NCI-H128 (cell line): ENCODE measurements around the gene STYK1.
"Not testable (repeated sequence)": the region's sequence is repeated elsewhere in the genome, so short reads cannot be mapped to it uniquely, and the experiment has no call there.

ENCODE experiments used
- DNase-seq: peaks from one replicate; lab custom pipeline; 2025; ENCODE audit not compliant: unreplicated experiment; lab: John Stamatoyannopoulos, UW

Gene STYK1

GRCh38 chr12:10623131-10623530 lies 50.7 kb downstream of the STYK1 start:
- DNase-seq: no peak

- DNase-seq: no peak
These were observed 52.6 kb downstream of the STYK1 start for GRCh38 chr12:10621278-10621677.

GRCh38 chr12:10620078-10620779 lies 53.6 kb downstream of the STYK1 start:
- no peak for DNase-seq

GRCh38 chr12:10618338-10618987 lies 55.4 kb downstream of the STYK1 start:
- no peak for DNase-seq

DNA sequence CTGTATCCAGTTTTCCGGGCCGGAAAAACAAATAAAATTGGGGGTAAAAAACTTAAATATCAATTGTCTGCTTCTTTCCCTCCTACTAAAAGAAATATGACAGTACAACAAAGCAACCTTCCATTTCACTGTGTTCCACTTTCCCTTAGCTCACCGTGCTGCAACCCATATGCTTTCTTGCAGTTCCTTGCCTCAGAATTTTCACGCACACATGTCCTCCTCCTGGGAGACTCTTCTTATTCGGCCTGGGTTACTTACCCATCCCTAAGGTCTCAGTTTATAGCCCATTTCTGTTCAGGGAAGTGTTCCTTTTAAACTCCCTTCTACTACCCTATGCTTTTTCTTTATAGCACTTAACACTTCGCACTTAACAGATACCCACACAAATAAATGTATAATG lies 56.0 kb downstream of the STYK1 start:
- DNase-seq: no peak

- DNase-seq: no peak
These were observed 58.3 kb downstream of the STYK1 start for GRCh38 chr12:10615532-10615931.

GRCh38 chr12:10614056-10614370 lies 59.8 kb downstream of the STYK1 start:
- DNase-seq: no peak

GRCh38 chr12:10613349-10614055 lies 60.4 kb downstream of the STYK1 start, which contains the start of gene MAGOHB:
MAGOHB (minus strand) TSS chr12:10613609; CDS start chr12:10613532, 77 bp downstream.
- DNase-seq: peak; percentile 97

DNA sequence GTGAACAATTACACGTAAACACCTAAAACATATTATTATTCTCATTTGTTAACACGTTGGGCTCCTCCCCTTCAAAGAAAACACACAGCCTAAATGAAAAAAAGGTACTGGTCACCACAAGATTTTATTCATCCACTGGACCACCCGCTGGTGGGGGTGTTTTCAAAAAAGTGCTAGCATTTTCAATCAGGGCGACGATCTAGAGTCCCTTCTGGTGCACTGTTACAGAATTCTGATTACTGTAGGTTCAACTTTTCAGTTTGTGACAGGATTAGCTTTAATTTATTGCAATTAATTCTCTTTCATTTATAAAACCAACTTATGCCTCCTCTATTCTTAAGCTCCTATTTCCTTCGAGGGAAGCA lies 60.9 kb downstream of the STYK1 start:
- DNase-seq: no peak

DNA sequence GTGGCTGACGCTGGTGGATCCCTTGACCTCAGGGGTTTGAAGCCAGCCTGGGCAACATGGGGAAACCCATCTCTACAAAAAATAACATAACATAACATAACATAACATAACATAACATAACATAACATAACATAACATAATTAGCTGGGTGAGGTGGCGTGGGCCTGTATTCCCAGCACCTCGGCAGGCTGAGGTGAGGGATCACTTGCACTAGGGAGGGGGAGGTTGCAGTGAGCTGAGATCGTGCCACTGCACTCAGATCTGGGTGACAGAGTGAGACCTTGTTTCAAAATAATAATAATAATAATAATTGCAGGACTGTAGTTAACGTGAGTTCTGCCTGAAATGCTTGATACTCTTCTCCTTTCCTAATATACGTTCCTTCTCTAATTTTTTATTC lies 61.7 kb downstream of the STYK1 start:
- DNase-seq: no peak

DNA sequence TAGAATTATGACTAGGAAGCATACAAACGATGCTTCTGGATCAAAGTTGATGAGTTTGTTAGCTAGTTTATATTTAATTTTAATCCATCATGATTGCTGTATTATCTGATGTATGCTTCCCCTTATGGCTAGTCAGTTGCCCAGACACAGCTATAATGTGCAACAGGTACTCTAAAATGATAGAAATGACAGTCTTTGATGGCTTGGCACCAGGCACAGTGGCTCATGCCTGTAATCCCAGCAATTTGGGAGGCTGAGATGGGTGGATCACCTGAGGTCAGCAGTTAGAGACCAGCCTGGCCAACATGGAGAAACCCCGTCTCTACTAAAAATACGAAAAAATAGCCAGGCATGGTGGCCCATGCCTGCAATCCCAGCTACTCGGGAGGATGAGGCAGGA lies 62.6 kb downstream of the STYK1 start:
- DNase-seq: not testable (repeated sequence)

- DNase-seq: no peak
These were observed 63.7 kb downstream of the STYK1 start for GRCh38 chr12:10610188-10610587.

- no peak for DNase-seq
These were observed 65.9 kb downstream of the STYK1 start for GRCh38 chr12:10607885-10608458.

DNA sequence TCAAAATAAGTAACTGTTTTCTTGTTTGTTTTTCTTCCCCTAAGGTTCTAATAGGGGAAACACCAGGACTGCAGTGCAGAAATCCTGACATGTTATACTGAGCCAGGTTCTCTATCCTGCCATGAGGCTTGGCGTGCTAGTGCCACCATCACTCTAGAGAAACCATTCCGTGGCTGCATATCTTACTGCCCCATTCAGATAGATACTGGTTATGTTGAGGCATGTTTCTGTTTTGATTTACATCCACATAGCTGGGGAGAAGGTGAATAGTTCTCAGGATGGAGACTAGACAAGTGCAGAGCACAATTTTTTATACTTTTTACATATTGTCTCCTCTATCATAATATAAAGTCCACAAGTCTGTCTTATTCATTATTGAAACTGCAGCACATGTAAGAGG lies 72.0 kb downstream of the STYK1 start:
- DNase-seq: no peak

DNA sequence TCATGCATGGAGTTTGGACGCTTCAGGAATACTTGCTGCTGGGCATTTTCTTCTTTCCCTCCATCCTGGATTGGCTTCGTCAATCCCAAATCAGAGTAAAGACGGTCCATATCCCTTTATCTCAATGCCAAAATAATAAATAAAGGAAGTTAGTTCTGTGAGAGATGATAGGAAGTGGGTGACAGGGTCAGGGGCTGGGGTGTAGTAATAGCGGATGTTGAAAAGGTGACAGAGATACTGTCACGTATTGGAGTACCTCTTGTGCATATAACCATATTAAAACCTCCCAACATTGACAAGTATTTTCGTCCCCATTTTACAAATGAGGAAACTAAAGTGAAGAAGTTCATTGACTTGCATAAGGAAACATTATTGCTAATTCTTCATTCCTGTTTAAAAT lies 72.9 kb downstream of the STYK1 start:
- no peak for DNase-seq

DNA sequence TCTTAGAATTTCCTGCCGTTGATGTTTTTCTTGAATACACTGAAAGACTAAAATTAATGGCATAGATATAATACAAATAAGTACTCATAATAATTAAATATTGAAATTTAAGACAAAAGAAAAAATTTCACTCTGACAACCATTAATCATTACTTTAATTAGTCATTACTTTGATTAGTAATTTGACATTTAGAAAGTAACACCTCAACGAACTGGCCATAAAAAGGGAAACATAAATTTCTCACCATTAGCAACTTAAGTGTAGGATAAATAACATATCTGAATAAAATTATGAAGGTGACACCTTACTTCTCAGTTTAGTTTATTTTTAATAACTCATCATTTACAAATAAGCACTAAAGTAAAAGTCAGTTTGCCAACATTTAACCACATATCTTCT lies 78.0 kb downstream of the STYK1 start:
- no peak for DNase-seq

DNA sequence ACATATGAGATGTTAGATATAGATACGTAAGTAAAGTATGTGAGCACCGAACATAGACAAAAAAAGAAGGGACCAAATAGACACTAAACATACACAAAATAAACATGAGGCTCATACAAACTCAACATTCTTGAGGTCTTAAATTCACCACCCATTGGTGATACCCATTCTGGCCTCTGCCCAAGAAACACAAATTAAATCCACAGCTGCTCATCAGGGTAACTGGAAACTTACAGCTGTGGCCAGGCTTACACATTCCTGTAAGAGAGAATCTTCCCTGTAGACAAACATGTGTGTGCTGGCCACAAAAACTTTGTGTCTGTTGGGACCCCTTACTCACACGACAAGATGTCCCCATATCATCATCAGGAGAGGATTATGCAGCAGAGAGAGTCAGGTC lies 82.9 kb downstream of the STYK1 start:
- no peak for DNase-seq

- DNase-seq: no peak
These were observed 89.4 kb downstream of the STYK1 start for GRCh38 chr12:10584415-10584814.

- no peak for DNase-seq
These were observed 91.1 kb downstream of the STYK1 start for GRCh38 chr12:10582704-10583103.

GRCh38 chr12:10582133-10582532 lies 91.7 kb downstream of the STYK1 start:
- not testable (repeated sequence) for DNase-seq

GRCh38 chr12:10574307-10574706 lies 99.5 kb downstream of the STYK1 start:
- DNase-seq: no peak

DNA sequence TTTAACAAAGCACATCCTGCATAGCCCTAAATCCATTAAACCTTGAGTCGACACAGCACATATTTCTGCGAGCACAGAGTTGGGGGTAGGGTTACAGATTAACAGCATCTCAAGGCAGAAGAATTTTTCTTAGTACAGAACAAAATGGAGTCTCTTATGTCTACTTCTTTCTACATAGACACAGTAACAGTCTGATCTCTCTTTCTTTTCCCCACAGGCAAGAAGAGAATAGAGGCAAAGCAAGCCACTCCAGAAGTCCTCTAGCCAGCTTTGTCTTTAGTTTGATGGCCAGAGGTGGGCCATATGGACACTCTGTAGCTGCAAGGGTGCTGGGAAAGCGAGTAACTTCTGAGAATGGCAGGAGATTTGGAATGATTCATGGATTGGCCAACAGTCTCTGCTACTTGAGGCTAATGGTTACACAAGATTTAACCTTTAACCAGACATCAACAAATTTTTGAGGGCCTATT lies 101.8 kb downstream of the STYK1 start:
- not testable (repeated sequence) for DNase-seq
